Loucy (cell line): ENCODE data around the gene HOXB1.

Experiments
- EZH2phosphoT487 ChIP-seq: fragments of 200-600 bp; IDR thresholded peaks from 2 replicates; pipeline ENCODE4 v1.6.1; 2018; ENCODE audit warnings: antibody characterized with exemption, mild to moderate bottlenecking, moderate library complexity, borderline replicate concordance
- TF ChIP-seq, protein P1 (sequence below): fragments of 200-600 bp; sonication (generic); conservative IDR thresholded peaks from 2 replicates; pipeline ENCODE4 v1.5.1; 2014; ENCODE audit warnings: mild to moderate bottlenecking, antibody characterized with exemption, low read length

DNA sequence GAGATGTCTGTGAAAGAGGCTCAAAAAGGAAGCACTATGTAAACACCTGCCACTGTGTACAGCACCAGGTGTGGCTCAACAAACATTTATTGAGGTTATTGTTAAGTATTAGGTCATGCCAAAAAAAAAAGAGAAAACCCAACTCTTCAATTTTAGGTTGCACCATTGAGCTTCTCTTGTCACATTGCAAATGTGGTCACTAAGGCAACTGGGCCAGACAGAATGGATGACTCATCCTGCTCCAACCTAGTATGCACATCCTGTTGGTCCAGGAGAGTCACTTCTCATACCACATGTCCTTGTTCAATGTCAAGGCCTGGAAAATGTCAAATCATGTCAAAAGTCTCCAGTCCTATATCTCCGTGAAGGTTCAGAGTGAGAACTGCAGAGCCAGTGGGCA lies 25.0 kb downstream of the HOXB1 start:
- TF ChIP-seq, protein P1, sequence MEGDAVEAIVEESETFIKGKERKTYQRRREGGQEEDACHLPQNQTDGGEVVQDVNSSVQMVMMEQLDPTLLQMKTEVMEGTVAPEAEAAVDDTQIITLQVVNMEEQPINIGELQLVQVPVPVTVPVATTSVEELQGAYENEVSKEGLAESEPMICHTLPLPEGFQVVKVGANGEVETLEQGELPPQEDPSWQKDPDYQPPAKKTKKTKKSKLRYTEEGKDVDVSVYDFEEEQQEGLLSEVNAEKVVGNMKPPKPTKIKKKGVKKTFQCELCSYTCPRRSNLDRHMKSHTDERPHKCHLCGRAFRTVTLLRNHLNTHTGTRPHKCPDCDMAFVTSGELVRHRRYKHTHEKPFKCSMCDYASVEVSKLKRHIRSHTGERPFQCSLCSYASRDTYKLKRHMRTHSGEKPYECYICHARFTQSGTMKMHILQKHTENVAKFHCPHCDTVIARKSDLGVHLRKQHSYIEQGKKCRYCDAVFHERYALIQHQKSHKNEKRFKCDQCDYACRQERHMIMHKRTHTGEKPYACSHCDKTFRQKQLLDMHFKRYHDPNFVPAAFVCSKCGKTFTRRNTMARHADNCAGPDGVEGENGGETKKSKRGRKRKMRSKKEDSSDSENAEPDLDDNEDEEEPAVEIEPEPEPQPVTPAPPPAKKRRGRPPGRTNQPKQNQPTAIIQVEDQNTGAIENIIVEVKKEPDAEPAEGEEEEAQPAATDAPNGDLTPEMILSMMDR: no peak
- TF ChIP-seq EZH2phosphoT487: no peak
